H1 (cell line): ENCODE measurements around the gene MYD88. TPM values are rescaled to one million over a fixed set of nuclear protein-coding genes. Genes with fewer than 3 reads are reported as not detected.

Source experiments
- CTCF ChIA-PET: fragments of 300-600 bp; sonication (Branson Sonifier 250); formaldehyde crosslinking; loops from one replicate; lab custom pipeline; 2021; ENCODE audit not compliant: partially characterized antibody; lab: Charles Lee
- POLR2A ChIA-PET: fragments of 300-600 bp; sonication (Branson Sonifier 250); formaldehyde crosslinking; loops from one replicate; lab custom pipeline; 2021; ENCODE audit warnings: inconsistent platforms; ENCODE audit not compliant: partially characterized antibody; lab: Charles Lee
- DNase-seq, 2 experiments: peaks; one replicate each; pipeline versions ENCODE4 v3.0.0 to v3.0.0-alpha.2; 2010 to 2022; ENCODE audit warnings: low spot score in 2 of 2, low read depth in 1 of 2, mixed read lengths in 1 of 2
- FAIRE-seq: peaks from 2 replicates; lab custom pipeline; 2011; peaks lifted over from hg19 to GRCh38; lab: Jason Lieb, UNC
- H2AFZ ChIP-seq: 2 replicates; pipeline ENCODE4 v1.8.1; 2012; ENCODE audit warnings: low read length, inconsistent platforms
- H2AK5ac ChIP-seq: 2 replicates; pipeline ENCODE4 v1.6.1; 2013; ENCODE audit warnings: low read depth, low read length
- H2BK120ac ChIP-seq: replicated peaks from 2 replicates; pipeline ENCODE3; 2013; ENCODE audit warnings: low read depth, low read length, inconsistent platforms
- H2BK12ac ChIP-seq: 2 replicates; pipeline ENCODE4 v1.6.1; 2013; ENCODE audit warnings: low read depth, low read length
- H2BK15ac ChIP-seq: 2 replicates; pipeline ENCODE4 v1.6.1; 2013; ENCODE audit warnings: low read length
- H2BK20ac ChIP-seq: 2 replicates; pipeline ENCODE4 v1.6.1; 2013; ENCODE audit warnings: low read length
- H2BK5ac ChIP-seq: 2 replicates; pipeline ENCODE4 v1.6.1; 2013; ENCODE audit warnings: low read depth, low read length
- H3K14ac ChIP-seq: 2 replicates; pipeline ENCODE4 v1.6.1; 2013; ENCODE audit warnings: inconsistent platforms; ENCODE audit not compliant: insufficient read length
- H3K18ac ChIP-seq: 2 replicates; pipeline ENCODE4 v1.6.1; 2013; ENCODE audit warnings: low read length; ENCODE audit errors: extremely low read depth
- H3K23ac ChIP-seq: 2 replicates; pipeline ENCODE4 v1.6.1; 2013; ENCODE audit warnings: inconsistent platforms; ENCODE audit not compliant: insufficient read length
- H3K23me2 ChIP-seq: 2 replicates; pipeline ENCODE4 v1.6.1; 2013; ENCODE audit warnings: low read depth, low read length
- H3K27ac ChIP-seq: 2 replicates; pipeline ENCODE4 v1.6.1; 2011; ENCODE audit warnings: low read depth, low read length, inconsistent platforms
- H3K27me3 ChIP-seq, 4 experiments: replicated peaks in 1 of 4; 1 replicate in 1 of 4; 2 replicates in 3 of 4; pipeline versions ENCODE4 v1.6.1 to v1.8.1; 2011 to 2013; ENCODE audit warnings: low read length in 3 of 4, mild to moderate bottlenecking in 3 of 4, inconsistent platforms in 2 of 4, mixed read lengths in 2 of 4, moderate library complexity in 1 of 4; ENCODE audit not compliant: control insufficient read depth in 3 of 4, insufficient read depth in 3 of 4; ENCODE audit errors: extremely low read depth in 1 of 4
- H3K36me3 ChIP-seq, 4 experiments: 2 replicates each; pipeline versions ENCODE4 v1.6.1 to v1.8.1; 2011 to 2013; ENCODE audit warnings: mild to moderate bottlenecking in 4 of 4, low read length in 3 of 4, moderate library complexity in 2 of 4, control low read depth in 1 of 4, inconsistent platforms in 1 of 4; ENCODE audit not compliant: insufficient read depth in 4 of 4, control insufficient read depth in 2 of 4
- H3K4ac ChIP-seq: replicated peaks from 2 replicates; pipeline ENCODE3; 2013; ENCODE audit warnings: low read length, low read depth, mixed read lengths, inconsistent platforms; ENCODE audit not compliant: insufficient read length
- H3K4me1 ChIP-seq, 4 experiments: replicated peaks in 1 of 4; 1 replicate in 1 of 4; 2 replicates in 3 of 4; pipeline versions ENCODE4 v1.6.1 to v1.8.1; 2011 to 2013; ENCODE audit warnings: low read length in 3 of 4, inconsistent platforms in 2 of 4, mixed read lengths in 1 of 4; ENCODE audit not compliant: insufficient read depth in 4 of 4, control insufficient read depth in 3 of 4
- H3K4me2 ChIP-seq, 2 experiments: 2 replicates each; pipeline versions ENCODE4 v1.6.1 to v1.8.1; 2011 to 2013; ENCODE audit warnings: low read depth in 2 of 2, low read length in 2 of 2, control low read depth in 1 of 2, inconsistent platforms in 1 of 2, mild to moderate bottlenecking in 1 of 2; ENCODE audit not compliant: insufficient read depth in 1 of 2
- H3K4me3 ChIP-seq, 4 experiments: fragments of 200-600, 300-600 bp in 1 of 4; sonication (generic), shearing (Covaris generic), sonication (Bioruptor Twin) in 1 of 4; 2 replicates each; pipeline versions ENCODE4 v1.5.1 to v1.8.1; 2011 to 2016; ENCODE audit warnings: low read length in 4 of 4, low read depth in 3 of 4, control low read depth in 2 of 4, inconsistent platforms in 2 of 4, mild to moderate bottlenecking in 2 of 4, mixed read lengths in 1 of 4, moderate library complexity in 1 of 4; ENCODE audit not compliant: insufficient read depth in 2 of 4; ENCODE audit errors: extremely low read depth in 1 of 4
- H3K56ac ChIP-seq: replicated peaks from 2 replicates; pipeline ENCODE3; 2013; ENCODE audit warnings: low read depth, mild to moderate bottlenecking, mixed read lengths, low read length, inconsistent platforms; ENCODE audit not compliant: insufficient read length
- H3K79me1 ChIP-seq: 2 replicates; pipeline ENCODE4 v1.6.1; 2013; ENCODE audit warnings: low read depth, low read length, control low read depth
- H3K79me2 ChIP-seq, 2 experiments: 2 replicates each; pipeline versions ENCODE4 v1.6.1 to v1.8.1; 2012 to 2013; ENCODE audit warnings: low read length in 2 of 2, mild to moderate bottlenecking in 2 of 2, inconsistent platforms in 1 of 2; ENCODE audit not compliant: insufficient read depth in 2 of 2, control insufficient read depth in 1 of 2
- H3K9ac ChIP-seq, 4 experiments: replicated peaks in 1 of 4; 1 replicate in 1 of 4; 2 replicates in 3 of 4; pipeline versions ENCODE4 v1.6.1 to v1.8.1; 2011 to 2013; ENCODE audit warnings: low read depth in 3 of 4, low read length in 3 of 4, control low read depth in 2 of 4, mild to moderate bottlenecking in 2 of 4, moderate library complexity in 2 of 4, inconsistent platforms in 1 of 4; ENCODE audit errors: extremely low read depth in 1 of 4
- H3K9me3 ChIP-seq, 2 experiments: 2 replicates each; pipeline versions ENCODE4 v1.6.1 to v1.8.1; 2012 to 2013; ENCODE audit warnings: mild to moderate bottlenecking in 2 of 2, moderate library complexity in 2 of 2, control low read depth in 1 of 2, inconsistent platforms in 1 of 2, low read depth in 1 of 2, low read length in 1 of 2, mixed read lengths in 1 of 2; ENCODE audit not compliant: insufficient read depth in 2 of 2
- H4K20me1 ChIP-seq, 2 experiments: replicated peaks in 1 of 2; 2 replicates each; pipeline versions ENCODE3 to v1.8.1; 2011 to 2013; ENCODE audit warnings: inconsistent platforms in 2 of 2, low read length in 2 of 2, mild to moderate bottlenecking in 1 of 2; ENCODE audit not compliant: insufficient read depth in 2 of 2, control insufficient read depth in 1 of 2
- H4K5ac ChIP-seq: 2 replicates; pipeline ENCODE4 v1.6.1; 2013; ENCODE audit warnings: low read length, low read depth, mixed read lengths, inconsistent platforms; ENCODE audit not compliant: insufficient read length
- H4K8ac ChIP-seq: 2 replicates; pipeline ENCODE4 v1.8.0; 2013; ENCODE audit warnings: mild to moderate bottlenecking, moderate library complexity, low read length, inconsistent platforms; ENCODE audit not compliant: insufficient read depth; ENCODE audit errors: extremely low read depth
- H4K91ac ChIP-seq: replicated peaks from 2 replicates; pipeline ENCODE3; 2013; ENCODE audit warnings: low read length, mixed read lengths, inconsistent platforms; ENCODE audit not compliant: insufficient read length
- BACH1 ChIP-seq: IDR thresholded peaks from 2 replicates; pipeline ENCODE4 v1.6.1; 2012; ENCODE audit warnings: low read length, improper control_type of control experiment
- NANOG ChIP-seq: IDR thresholded peaks from 2 replicates; pipeline ENCODE4 v1.6.1; 2011; ENCODE audit warnings: low read length, low read depth, mild to moderate bottlenecking, inconsistent platforms; ENCODE audit not compliant: insufficient read depth, poor library complexity, severe bottlenecking
- TAF7 ChIP-seq: optimal IDR thresholded peaks from 2 replicates; pipeline ENCODE3; 2011; ENCODE audit warnings: low read depth, mild to moderate bottlenecking, inconsistent platforms, low read length, moderate library complexity, borderline replicate concordance
- WGBS, 2 experiments: shearing (Covaris generic) in 1 of 2; methylation state at CpG; one replicate each; pipeline versions ENCODE4 v1.1.6 to v1.1.7; 2013 to 2015; ENCODE audit warnings: low lambda C conversion rate in 2 of 2, mixed read lengths in 2 of 2, inconsistent platforms in 1 of 2, low coverage in 1 of 2, missing lambda C conversion rate in 1 of 2; ENCODE audit not compliant: insufficient replicate concordance in 2 of 2, insufficient coverage in 1 of 2, insufficient read length in 1 of 2; ENCODE audit errors: extremely low coverage in 1 of 2, missing lambda C conversion rate in 1 of 2; 5-methylcytosine and 5-hydroxymethylcytosine counted together
- polyA plus RNA-seq, 7 experiments: library from polyadenylated mRNA; depleted of rRNA in 3 of 7; stranded (reverse) in 5 of 7; unstranded in 2 of 7; fragments of >200 nt in 5 of 7; fragments of 200-250 nt in 2 of 7; gene quantifications; 1 replicate in 5 of 7; 2 replicates in 1 of 7; 4 replicates in 1 of 7; pipeline versions ENCODE4 v1.2.1 to v1.2.3, GENCODE V29; 2011 to 2013; ENCODE audit warnings: missing spikeins in 2 of 7, mixed read lengths in 2 of 7
- total RNA-seq: library from RNA; stranded (reverse); fragmentation: NEBNext Ultra II Directional; extraction: Animal tissue kit (Norgen Biotek cat#: 25700); gene quantifications from 2 replicates; pipeline ENCODE4 v1.2.1, GENCODE V29; 2021

Gene MYD88
- total and polyA plus RNA-seq, 2 of the 8 experiments (the other 6 are each of a cell fraction or from before 2014, with no cell fraction given): 22.1 to 22.5 TPM

- H3K9me3 ChIP-seq: no peaks in the 10 kb centered on the region
- peak overlapping the region; percentile 49 to 96 (median 88); a peak in 6 of 7 replicates for H3K9ac ChIP-seq
- DNase-seq: no peak
- H3K56ac ChIP-seq: peak overlapping the region; percentile 80
- H2BK120ac ChIP-seq: no peak overlapping the region
- no peaks in the 10 kb centered on the region for H3K36me3 ChIP-seq
- H2BK5ac ChIP-seq: peak overlapping the region; percentile 97
- no peaks in the 10 kb centered on the region; the same call in 1 of the 2 replicates for H3K79me1 ChIP-seq
- no peak overlapping the region for H3K4ac ChIP-seq
- POLR2A ChIA-PET: interaction anchor here (0.6 to 4.1 kb wide), 13 partner anchors 8 to 147 kb away, joined by 3 to 38 read pairs (median 5); partner anchors contain the start of genes ACAA1 and MYD88
- H3K79me2 ChIP-seq: peaks cover 18 to 49% of the 10 kb centered on the region in 2 experiments
- peak overlapping the region; percentile 99 for H3K27ac ChIP-seq
- no peak overlapping the region for H2BK20ac ChIP-seq
- H3K23ac ChIP-seq: no peak overlapping the region
- no peak overlapping the region for H2AK5ac ChIP-seq
- peak overlapping the region; percentile 78; the same call in 1 of the 2 replicates for H3K18ac ChIP-seq
- TF ChIP-seq BACH1: peak; percentile 18; the same call in 1 of the 2 replicates
- peak; percentile 52 for TF ChIP-seq NANOG
- TF ChIP-seq TAF7: no peak
- TF ChIP-seq, all 59 proteins: peak for 2
- Histone ChIP-seq H4K91ac (no peak overlapping the region), H3K27me3 (no peaks in the 10 kb centered on the region), H2BK15ac (no peak overlapping the region), H3K4me1 (peaks cover 0 to 2% (median under 1%) of the 10 kb centered on the region in 4 experiments; a peak in 3 of 7 replicates), H3K4me3 (peak overlapping the region; percentile 75 to 90 (median 86)), H4K5ac (peak overlapping the region; percentile 56), H3K4me2 (peak overlapping the region; percentile 91 to 94), H2BK12ac (0 out of 2 replicates have a peak overlapping the region, but pooled peaks have one; percentile 94), H3K23me2 (peaks cover 14% of the 10 kb centered on the region; the same call in 1 of the 2 replicates), H4K20me1 (peaks cover 3 to 6% of the 10 kb centered on the region in 2 experiments), H3K14ac (no peak overlapping the region), H4K8ac (peak overlapping the region; percentile 99; the same call in 1 of the 2 replicates), H2AFZ (no peak overlapping the region; the same call in 1 of the 2 replicates)
- CTCF ChIA-PET: interaction anchor here (0.6 to 3.2 kb wide), 10 partner anchors 13 to 485 kb away, joined by 3 to 11 read pairs (median 4); partner anchors contain the start of genes MYD88 and SLC22A14
- FAIRE-seq: no peak
- 4% methylated on average over 31 of the region's 62 CpGs; no CpG with 5 or more reads in 1 of the 2 experiments for WGBS, 2 experiments
Measured at GRCh38 chr3:38165722-38166387, 27.4 kb downstream of the MYD88 start.
